Activated CD4-positive, alpha-beta memory T cell treated with anti-CD3 and anti-CD28 coated beads, Interleukin-2, amount 10 ng/mL, durations not matched to agents 7 days and 5 days (primary cell): Measurements from ENCODE around the gene TMEM132D. TPM values are rescaled to one million over a fixed set of nuclear protein-coding genes. Genes with fewer than 3 reads are reported as not detected.
"Not testable (repeated sequence)": the region's sequence is repeated elsewhere in the genome, so short reads cannot be mapped to it uniquely, and the experiment has no call there.

Experiments
- CTCF ChIA-PET: fragments of 350-600 bp; sonication (Branson Sonifier 250); formaldehyde crosslinking; loops from one replicate; lab custom pipeline; 2021; ENCODE audit warnings: antibody characterized with exemption, inconsistent platforms; lab: Charles Lee
- POLR2A ChIA-PET: fragments of 350-600 bp; sonication (Branson Sonifier 250); formaldehyde crosslinking; loops from one replicate; lab custom pipeline; 2021; ENCODE audit warnings: antibody characterized with exemption; lab: Charles Lee
- DNase-seq: peaks from one replicate; pipeline ENCODE4 v3.0.0-alpha.2; 2020
- H3K27ac Mint-ChIP-seq: one replicate; pipeline ENCODE4 v1.8.0; 2021; ENCODE audit warnings: mild to moderate bottlenecking, mixed read lengths
- H3K27me3 Mint-ChIP-seq: one replicate; pipeline ENCODE4 v1.8.0; 2021; ENCODE audit warnings: mixed read lengths
- H3K36me3 Mint-ChIP-seq: one replicate; pipeline ENCODE4 v1.8.0; 2021; ENCODE audit warnings: low read depth, mixed read lengths
- H3K4me1 Mint-ChIP-seq: one replicate; pipeline ENCODE4 v1.8.0; 2021; ENCODE audit warnings: mixed read lengths
- H3K4me3 Mint-ChIP-seq: one replicate; pipeline ENCODE4 v1.8.0; 2021; ENCODE audit warnings: mild to moderate bottlenecking, mixed read lengths
- H3K9me3 Mint-ChIP-seq: one replicate; pipeline ENCODE4 v1.8.0; 2021; ENCODE audit warnings: mixed read lengths
- total RNA-seq, 2 experiments: library from RNA; stranded (reverse); gene quantifications; one replicate each; pipeline ENCODE4 v1.2.3, GENCODE V29; 2021

Gene TMEM132D
- total RNA-seq, 2 experiments from 2014 or later = not detected

DNA sequence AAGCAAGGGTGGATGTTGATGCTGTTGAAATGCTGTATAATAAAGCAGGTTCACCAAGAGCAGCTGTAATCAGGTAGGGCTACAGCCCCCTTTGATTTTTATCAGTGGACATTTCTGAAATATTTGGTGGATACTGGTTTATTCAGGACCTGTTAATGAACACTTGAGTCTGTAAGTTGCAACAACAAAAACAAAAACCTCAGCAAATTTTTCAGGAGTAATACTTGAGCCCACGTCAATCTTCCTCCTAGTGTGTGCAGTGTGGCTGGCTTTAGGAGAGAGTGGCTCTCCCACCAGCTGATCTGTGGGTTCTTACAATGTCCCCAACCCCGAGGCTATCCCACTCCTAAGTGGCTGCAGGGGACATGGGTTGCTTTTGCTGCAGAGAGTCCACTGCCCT, 702.8 kb downstream of the TMEM132D start:
- Mint-ChIP-seq H3K9me3 (peaks cover 6% of the 10 kb centered on the region), H3K27me3 (no peaks in the 10 kb centered on the region), H3K27ac (no peak overlapping the region), H3K36me3 (no peaks in the 10 kb centered on the region), H3K4me1 (no peaks in the 10 kb centered on the region), H3K4me3 (no peak overlapping the region)
- CTCF ChIA-PET = interaction anchor here (0.6 kb wide), 1 partner anchor 8 kb away, joined by 5 read pairs; no protein-coding TSS in a partner anchor
- DNase-seq = no peak
- POLR2A ChIA-PET = no interaction called here

DNA sequence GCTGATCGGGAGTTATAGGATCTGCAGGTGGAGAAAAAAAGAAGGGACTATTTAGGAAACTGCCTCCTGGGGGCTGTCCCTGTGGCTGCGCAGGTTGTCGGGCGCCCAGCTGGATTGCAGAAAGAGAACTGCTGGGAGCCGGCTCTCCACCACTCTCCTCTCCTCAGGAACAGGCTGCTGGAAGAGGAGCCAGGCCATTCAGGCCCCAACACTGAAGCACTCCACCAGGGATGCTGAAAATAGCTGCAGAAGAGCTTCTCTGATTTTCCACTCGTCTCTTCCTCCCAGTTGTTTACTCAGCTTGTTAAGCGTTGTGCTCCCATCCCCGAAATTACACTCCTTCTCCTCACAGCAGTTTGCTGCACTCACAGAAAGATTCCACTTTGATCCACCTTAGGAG, 703.2 kb downstream of the TMEM132D start:
- Mint-ChIP-seq H3K4me1 (no peaks in the 10 kb centered on the region), H3K27ac (no peak overlapping the region), H3K9me3 (peaks cover 7% of the 10 kb centered on the region), H3K4me3 (no peak overlapping the region), H3K36me3 (no peaks in the 10 kb centered on the region), H3K27me3 (no peaks in the 10 kb centered on the region)
- no peak for DNase-seq
- POLR2A ChIA-PET = no interaction called here
- CTCF ChIA-PET = no interaction called here

DNA sequence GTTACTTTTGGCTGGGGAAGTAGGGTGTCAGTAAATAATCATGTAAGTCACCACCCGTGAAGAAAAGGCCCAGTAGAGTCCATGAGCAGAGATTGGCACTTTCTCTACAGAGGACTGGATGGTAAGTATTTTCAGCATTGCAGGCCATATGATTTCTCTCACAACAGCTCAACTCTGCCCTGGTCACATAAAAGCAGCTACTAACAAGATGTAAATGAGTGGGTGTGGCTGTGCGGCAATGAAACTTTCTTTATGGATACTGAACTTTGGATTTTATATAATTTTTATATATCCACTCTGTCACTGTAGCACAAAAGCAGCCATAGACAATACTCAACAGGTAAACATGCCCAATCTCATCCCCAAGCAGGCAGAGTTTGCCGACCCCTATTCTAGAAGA, 706.9 kb downstream of the TMEM132D start:
- no peaks in the 10 kb centered on the region for H3K36me3 Mint-ChIP-seq
- no peaks in the 10 kb centered on the region for H3K27me3 Mint-ChIP-seq
- H3K4me1 Mint-ChIP-seq = no peaks in the 10 kb centered on the region
- H3K27ac Mint-ChIP-seq = no peak overlapping the region
- peaks cover 30% of the 10 kb centered on the region for H3K9me3 Mint-ChIP-seq
- H3K4me3 Mint-ChIP-seq = no peak overlapping the region
- ChIA-PET CTCF (no interaction called here), POLR2A (no interaction called here)
- DNase-seq = no peak

DNA sequence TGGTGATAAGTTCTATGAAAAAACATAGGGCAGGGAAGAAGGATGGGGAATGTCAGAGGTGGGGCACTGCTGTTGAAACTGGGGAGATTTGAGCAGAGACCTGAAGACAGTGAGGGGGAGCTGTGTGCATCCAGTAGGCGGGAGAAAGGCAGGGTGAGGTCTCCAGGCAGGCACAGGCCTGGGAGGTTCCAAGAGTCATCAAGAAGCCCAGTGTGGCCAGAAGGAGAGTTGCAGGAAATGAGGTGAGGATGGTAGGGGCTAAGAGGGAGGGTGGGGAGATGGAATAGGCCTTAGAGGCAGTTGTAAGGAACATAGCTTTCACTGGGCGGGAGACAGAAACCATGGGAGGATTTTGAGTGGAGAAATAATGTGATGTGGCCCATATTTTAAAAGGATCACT, 708.7 kb downstream of the TMEM132D start:
- Mint-ChIP-seq H3K4me3 (no peak overlapping the region), H3K9me3 (peaks cover 28% of the 10 kb centered on the region), H3K27ac (no peak overlapping the region), H3K27me3 (no peaks in the 10 kb centered on the region), H3K4me1 (no peaks in the 10 kb centered on the region), H3K36me3 (no peaks in the 10 kb centered on the region)
- POLR2A ChIA-PET = no interaction called here
- CTCF ChIA-PET = no interaction called here
- no peak for DNase-seq

DNA sequence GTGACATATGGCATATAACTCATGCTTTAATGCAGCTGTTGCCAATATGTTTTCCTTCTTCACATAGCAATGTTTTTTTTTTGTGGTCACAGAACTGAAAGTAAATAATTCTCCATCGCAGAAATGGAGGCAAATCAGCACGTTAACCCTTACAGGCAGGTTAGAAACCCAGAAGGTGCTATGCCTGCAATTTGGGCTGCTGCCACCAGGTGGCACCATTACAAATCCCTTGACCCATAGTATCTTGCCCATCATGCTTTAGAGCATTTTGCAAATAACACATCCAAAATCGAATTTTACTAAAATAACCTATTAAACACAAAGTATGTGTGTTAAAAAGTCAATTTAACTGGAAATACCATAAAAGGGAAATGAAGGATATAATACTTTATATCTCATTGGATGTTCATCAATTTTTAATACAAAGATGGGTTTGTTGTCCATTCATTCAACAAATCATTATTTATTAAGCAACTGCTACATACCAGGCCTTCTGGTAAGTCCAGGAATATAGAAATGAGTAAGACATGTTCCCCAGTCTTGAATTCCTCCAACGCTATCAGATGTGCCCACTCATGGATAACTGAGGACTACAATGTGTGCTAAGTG, 710.5 kb downstream of the TMEM132D start:
- ChIA-PET CTCF (interaction anchor here (0.7 to 1.2 kb wide), 2 partner anchors 214 to 718 kb away, joined by 3 to 4 read pairs; no protein-coding TSS in a partner anchor), POLR2A (no interaction called here)
- Mint-ChIP-seq H3K27me3 (no peaks in the 10 kb centered on the region), H3K4me3 (no peak overlapping the region), H3K27ac (no peak overlapping the region), H3K4me1 (no peaks in the 10 kb centered on the region), H3K9me3 (peaks cover 32% of the 10 kb centered on the region), H3K36me3 (no peaks in the 10 kb centered on the region)
- DNase-seq = no peak

DNA sequence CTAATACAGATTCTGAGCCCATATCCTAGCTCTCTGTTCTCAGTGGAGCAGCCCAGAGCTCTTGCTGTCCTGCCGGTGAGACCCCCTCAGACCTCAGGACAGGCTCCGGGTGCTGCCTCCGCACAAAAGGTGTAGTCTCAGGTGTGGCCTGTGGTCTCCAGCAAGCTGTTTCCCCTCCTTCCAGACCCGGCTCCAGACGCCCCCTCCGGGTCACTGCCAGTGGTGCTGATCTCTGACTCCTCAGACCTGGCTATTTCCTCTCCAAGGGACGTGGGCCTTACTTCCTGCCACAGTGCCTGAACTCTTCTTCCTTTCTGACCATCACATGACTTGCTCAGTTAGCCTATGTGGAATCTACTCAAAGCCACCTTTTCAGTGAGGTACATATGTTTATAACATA, 713.0 kb downstream of the TMEM132D start:
- no peak for DNase-seq
- no peaks in the 10 kb centered on the region for H3K4me1 Mint-ChIP-seq
- no peaks in the 10 kb centered on the region for H3K27me3 Mint-ChIP-seq
- ChIA-PET POLR2A (no interaction called here), CTCF (no interaction called here)
- H3K36me3 Mint-ChIP-seq = no peaks in the 10 kb centered on the region
- peaks cover 28% of the 10 kb centered on the region for H3K9me3 Mint-ChIP-seq
- no peak overlapping the region for H3K27ac Mint-ChIP-seq
- H3K4me3 Mint-ChIP-seq = no peak overlapping the region

DNA sequence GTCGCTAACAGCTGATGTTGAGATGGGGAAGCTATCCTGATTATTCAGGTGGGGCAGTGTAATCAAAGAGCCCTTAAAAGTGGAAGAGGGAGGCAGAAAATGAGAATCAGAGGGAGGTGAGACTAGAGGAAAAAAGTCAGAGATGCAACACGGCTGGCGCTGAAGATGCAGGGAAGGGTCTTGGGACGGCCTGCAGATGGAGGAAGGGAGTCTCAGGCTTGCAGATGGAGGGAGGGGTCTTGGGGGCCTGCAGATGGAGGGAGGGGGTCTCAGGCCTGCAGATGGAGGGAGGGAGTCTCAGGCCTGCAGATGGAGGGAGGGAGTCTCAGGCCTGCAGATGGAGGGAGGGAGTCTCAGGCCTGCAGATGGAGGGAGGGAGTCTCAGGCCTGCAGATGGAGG, 713.9 kb downstream of the TMEM132D start:
- H3K27me3 Mint-ChIP-seq, CTCF ChIA-PET, H3K4me3 Mint-ChIP-seq, DNase-seq, POLR2A ChIA-PET, H3K27ac Mint-ChIP-seq, H3K4me1 Mint-ChIP-seq, H3K36me3 Mint-ChIP-seq: not testable (repeated sequence)
- peaks cover 25% of the 10 kb centered on the region for H3K9me3 Mint-ChIP-seq

DNA sequence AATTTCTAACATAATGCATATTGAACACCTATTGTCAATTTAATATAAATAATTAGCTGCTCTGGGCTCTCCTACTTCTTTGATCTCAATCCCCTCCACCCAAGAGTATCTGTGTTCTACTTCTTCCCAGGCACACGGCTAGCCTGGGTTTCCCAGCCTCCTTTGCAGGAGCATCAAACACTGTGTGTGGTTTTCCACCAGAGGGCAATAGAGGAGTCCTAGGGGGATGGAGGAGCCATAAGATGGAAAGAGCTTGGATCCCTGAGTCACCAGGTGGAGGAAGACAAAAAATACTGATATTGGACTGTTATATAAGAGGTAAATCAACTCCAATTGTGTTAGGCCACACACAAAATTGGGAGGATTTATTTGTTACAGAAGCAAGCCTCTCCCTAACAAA, 716.9 kb downstream of the TMEM132D start:
- no peak for DNase-seq
- Mint-ChIP-seq H3K4me3 (no peak overlapping the region), H3K4me1 (no peaks in the 10 kb centered on the region), H3K27ac (no peak overlapping the region), H3K36me3 (no peaks in the 10 kb centered on the region), H3K9me3 (peaks cover 9% of the 10 kb centered on the region), H3K27me3 (no peaks in the 10 kb centered on the region)
- POLR2A ChIA-PET = no interaction called here
- CTCF ChIA-PET = no interaction called here

DNA sequence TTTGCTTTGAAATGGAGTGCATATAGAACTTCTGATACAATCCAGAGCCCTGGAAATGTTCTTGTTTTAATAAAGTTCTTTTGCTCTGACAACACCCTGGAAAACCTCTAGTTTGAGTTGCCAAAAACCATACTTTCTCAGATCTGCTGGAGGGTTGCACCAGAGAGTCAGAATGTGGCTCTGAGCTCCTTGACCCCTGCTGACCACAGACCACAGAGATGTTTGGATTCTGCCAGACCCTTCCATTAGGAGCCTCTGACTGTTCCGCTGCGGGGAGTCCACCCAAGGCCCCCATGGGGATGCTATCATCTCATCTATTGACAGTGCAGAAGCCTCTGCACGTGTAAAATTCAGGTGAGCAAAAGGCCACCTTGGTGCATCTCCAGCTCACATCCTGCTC, 718.0 kb downstream of the TMEM132D start:
- H3K4me1 Mint-ChIP-seq = no peaks in the 10 kb centered on the region
- no peak overlapping the region for H3K4me3 Mint-ChIP-seq
- no peaks in the 10 kb centered on the region for H3K27me3 Mint-ChIP-seq
- peaks cover 16% of the 10 kb centered on the region for H3K9me3 Mint-ChIP-seq
- H3K27ac Mint-ChIP-seq = no peak overlapping the region
- H3K36me3 Mint-ChIP-seq = no peaks in the 10 kb centered on the region
- ChIA-PET CTCF (no interaction called here), POLR2A (no interaction called here)
- DNase-seq = no peak

DNA sequence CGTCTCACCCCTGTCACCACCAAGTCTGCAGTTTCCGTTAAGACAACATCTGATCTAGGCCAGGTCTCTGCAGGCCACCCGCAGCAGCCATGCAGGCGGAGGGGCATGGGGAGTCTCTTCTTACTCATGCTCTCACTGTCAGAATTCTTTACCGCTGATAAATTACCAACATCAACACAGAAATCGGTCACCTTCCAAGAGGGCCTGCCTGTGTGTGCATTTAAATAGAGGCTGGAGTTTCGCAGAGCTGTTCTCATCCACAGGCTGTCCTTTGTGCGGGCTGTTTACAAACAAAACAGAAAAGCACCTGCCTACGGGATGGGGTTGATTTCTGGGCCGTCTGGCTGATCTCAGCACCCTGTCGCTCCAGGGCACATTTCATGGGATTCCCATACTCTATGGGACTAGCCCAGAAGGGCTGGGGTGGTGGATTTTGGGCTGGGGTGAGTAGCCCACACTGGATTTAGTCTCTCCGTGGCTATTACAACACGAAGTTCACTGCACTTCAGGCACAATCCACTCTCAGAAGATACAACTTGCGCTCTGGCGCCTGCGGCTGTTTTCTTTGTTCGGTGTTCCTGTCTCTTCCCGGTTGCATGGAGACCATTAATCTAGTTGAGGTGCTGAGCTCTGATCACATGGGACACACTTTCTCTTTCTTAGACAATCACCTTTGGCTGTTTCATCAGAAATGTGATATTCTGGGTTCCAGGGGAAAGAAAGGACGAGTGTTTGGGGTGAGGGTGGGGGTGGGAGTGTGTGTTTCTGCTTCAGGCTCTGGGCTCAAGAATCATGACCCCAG, 719.5 kb downstream of the TMEM132D start:
- ChIA-PET CTCF (no interaction called here), POLR2A (no interaction called here)
- no peak for DNase-seq
- Mint-ChIP-seq H3K27me3 (no peaks in the 10 kb centered on the region), H3K4me1 (no peaks in the 10 kb centered on the region), H3K36me3 (no peaks in the 10 kb centered on the region), H3K4me3 (no peak overlapping the region), H3K27ac (no peak overlapping the region), H3K9me3 (peaks cover 19% of the 10 kb centered on the region)

DNA sequence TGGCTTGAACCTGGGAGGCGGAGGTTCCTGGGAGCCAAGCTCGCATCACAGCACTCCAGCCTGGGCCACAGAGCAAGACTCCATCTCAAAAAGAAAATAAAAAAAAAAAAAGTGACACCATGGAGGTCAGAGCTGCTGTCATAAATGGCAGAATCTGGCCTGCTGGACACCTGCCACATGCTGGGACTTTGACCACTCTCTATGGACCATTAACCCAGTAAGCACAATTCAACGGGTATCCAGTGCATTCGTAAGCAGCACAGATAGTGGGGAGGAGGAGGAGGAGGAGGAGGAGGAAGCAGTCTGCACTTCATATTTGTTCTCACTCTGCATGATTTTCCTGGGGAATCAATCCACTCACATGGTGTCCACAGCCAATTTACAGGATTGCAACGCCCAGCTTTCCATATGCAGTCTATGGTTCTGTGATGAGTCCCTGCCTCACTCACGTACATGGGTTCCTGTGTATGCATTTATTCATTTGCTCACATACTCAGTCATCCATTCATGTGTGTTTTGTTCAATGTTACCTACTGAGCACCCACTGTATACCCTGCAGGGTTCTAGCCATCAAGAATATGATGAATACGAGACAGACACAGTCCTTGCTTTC, 723.8 kb downstream of the TMEM132D start:
- Mint-ChIP-seq H3K4me3 (no peak overlapping the region), H3K9me3 (peaks cover 26% of the 10 kb centered on the region), H3K36me3 (no peaks in the 10 kb centered on the region), H3K27ac (no peak overlapping the region), H3K27me3 (no peaks in the 10 kb centered on the region), H3K4me1 (no peaks in the 10 kb centered on the region)
- POLR2A ChIA-PET = no interaction called here
- no peak for DNase-seq
- CTCF ChIA-PET = no interaction called here

DNA sequence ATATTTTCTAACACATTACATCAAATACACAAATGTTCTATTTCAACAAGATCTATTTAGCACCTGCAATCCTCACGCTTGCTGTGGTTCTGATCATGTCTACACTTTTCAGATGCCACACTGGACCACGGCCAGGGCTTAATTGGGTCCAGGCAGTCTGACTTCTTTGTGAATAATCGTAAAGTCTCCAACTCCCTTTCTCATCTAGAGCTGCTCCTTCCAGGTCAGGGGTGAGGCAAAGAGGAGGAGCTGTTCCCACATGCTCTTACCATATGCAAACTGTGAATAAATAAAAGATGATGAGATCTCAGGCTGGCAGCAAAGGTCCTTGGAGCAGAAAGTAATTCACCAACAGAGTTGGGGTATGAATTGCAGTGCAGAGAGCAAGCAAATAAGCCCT, 733.9 kb downstream of the TMEM132D start:
- Mint-ChIP-seq H3K36me3 (no peaks in the 10 kb centered on the region), H3K27ac (no peak overlapping the region), H3K4me3 (no peak overlapping the region), H3K9me3 (peaks cover 4% of the 10 kb centered on the region), H3K4me1 (no peaks in the 10 kb centered on the region), H3K27me3 (no peaks in the 10 kb centered on the region)
- ChIA-PET POLR2A (no interaction called here), CTCF (no interaction called here)
- no peak for DNase-seq

DNA sequence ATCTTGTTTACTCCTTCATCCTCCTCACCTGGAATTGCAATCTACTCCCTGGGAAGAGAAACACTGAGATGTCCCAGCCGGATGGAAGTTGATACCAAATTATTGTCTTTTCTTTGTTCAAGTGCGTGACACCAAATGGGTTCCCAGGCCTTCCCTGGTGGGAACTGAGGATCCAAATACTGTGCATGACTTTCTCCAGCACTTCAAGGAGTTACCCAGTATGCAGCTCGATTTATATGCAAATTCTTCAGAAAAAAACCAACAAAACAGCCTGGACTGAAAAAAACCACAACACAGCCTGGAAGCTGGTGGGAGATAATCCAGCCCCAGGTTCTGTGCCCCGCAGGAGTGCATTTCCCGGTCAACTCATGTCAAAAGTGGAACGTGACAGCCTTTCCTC, 740.0 kb downstream of the TMEM132D start:
- DNase-seq = no peak
- Mint-ChIP-seq H3K4me1 (no peaks in the 10 kb centered on the region), H3K36me3 (no peaks in the 10 kb centered on the region), H3K9me3 (peaks cover 7% of the 10 kb centered on the region), H3K4me3 (no peak overlapping the region), H3K27ac (no peak overlapping the region), H3K27me3 (no peaks in the 10 kb centered on the region)
- CTCF ChIA-PET = no interaction called here
- POLR2A ChIA-PET = no interaction called here
